ENCODE results near the gene ZNF678.
"Not testable (repeated sequence)": the region's sequence is repeated elsewhere in the genome, so short reads cannot be mapped to it uniquely, and the experiment has no call there.

DNA sequence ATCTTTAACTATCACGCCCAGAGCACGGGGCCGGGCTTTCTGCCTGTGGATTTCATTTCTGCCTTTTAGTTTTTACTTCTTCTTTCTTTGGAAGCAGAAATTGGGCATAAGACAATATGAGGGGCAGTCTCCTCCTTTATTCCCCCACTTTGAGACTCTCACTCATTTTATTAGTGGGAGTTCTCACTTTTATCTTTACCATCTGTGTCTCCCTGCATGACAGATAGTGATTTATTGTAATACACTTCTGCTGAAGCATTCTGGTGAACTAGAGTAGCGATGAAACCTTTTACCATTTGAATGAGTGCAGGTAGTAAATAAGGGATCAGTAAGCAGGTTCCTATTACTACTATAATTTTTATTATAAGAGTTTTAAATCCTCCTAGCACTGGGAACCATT, 26.4 kb downstream of the ZNF678 start:
- TF ChIP-seq KLF8 (tag by site-specific recombination; IDR thresholded peaks at IDR 0.05); FEZF1 (tag by site-specific recombination; IDR thresholded peaks at IDR 0.05); REPIN1 (tag by site-specific recombination; IDR thresholded peaks at IDR 0.05; ENCODE audit: low read depth); ZNF366 (tag by site-specific recombination; conservative IDR thresholded peaks at IDR 0.05); ZNF777 (tag by site-specific recombination; IDR thresholded peaks at IDR 0.05; ENCODE audit: borderline replicate concordance); YY1 (tag by site-specific recombination; IDR thresholded peaks at IDR 0.05); ZNF140 (tag by site-specific recombination; IDR thresholded peaks at IDR 0.05); ZNF211 (tag by site-specific recombination; IDR thresholded peaks at IDR 0.05; ENCODE audit: low read depth); ZNF600 (tag by site-specific recombination; IDR thresholded peaks at IDR 0.05); KLF16 (tag by site-specific recombination; IDR thresholded peaks at IDR 0.05): not testable (repeated sequence)
- TF ChIP-seq, protein P1, sequence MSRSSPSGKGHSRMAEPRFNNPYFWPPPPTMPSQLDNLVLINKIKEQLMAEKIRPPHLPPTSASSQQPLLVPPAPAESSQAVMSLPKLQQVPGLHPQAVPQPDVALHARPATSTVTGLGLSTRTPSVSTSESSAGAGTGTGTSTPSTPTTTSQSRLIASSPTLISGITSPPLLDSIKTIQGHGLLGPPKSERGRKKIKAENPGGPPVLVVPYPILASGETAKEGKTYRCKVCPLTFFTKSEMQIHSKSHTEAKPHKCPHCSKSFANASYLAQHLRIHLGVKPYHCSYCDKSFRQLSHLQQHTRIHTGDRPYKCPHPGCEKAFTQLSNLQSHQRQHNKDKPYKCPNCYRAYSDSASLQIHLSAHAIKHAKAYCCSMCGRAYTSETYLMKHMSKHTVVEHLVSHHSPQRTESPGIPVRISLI (tag by site-specific recombination; IDR thresholded peaks at IDR 0.05), result not testable (repeated sequence)
- TF ChIP-seq, protein P2, sequence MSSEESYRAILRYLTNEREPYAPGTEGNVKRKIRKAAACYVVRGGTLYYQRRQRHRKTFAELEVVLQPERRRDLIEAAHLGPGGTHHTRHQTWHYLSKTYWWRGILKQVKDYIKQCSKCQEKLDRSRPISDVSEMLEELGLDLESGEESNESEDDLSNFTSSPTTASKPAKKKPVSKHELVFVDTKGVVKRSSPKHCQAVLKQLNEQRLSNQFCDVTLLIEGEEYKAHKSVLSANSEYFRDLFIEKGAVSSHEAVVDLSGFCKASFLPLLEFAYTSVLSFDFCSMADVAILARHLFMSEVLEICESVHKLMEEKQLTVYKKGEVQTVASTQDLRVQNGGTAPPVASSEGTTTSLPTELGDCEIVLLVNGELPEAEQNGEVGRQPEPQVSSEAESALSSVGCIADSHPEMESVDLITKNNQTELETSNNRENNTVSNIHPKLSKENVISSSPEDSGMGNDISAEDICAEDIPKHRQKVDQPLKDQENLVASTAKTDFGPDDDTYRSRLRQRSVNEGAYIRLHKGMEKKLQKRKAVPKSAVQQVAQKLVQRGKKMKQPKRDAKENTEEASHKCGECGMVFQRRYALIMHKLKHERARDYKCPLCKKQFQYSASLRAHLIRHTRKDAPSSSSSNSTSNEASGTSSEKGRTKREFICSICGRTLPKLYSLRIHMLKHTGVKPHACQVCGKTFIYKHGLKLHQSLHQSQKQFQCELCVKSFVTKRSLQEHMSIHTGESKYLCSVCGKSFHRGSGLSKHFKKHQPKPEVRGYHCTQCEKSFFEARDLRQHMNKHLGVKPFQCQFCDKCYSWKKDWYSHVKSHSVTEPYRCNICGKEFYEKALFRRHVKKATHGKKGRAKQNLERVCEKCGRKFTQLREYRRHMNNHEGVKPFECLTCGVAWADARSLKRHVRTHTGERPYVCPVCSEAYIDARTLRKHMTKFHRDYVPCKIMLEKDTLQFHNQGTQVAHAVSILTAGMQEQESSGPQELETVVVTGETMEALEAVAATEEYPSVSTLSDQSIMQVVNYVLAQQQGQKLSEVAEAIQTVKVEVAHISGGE (tag by site-specific recombination; conservative IDR thresholded peaks at IDR 0.05; ENCODE audit: low read depth), result not testable (repeated sequence)
- TF ChIP-seq, protein P3, sequence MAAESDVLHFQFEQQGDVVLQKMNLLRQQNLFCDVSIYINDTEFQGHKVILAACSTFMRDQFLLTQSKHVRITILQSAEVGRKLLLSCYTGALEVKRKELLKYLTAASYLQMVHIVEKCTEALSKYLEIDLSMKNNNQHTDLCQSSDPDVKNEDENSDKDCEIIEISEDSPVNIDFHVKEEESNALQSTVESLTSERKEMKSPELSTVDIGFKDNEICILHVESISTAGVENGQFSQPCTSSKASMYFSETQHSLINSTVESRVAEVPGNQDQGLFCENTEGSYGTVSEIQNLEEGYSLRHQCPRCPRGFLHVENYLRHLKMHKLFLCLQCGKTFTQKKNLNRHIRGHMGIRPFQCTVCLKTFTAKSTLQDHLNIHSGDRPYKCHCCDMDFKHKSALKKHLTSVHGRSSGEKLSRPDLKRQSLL (tag by site-specific recombination; IDR thresholded peaks at IDR 0.05), result not testable (repeated sequence)
- TF ChIP-seq, protein P4, sequence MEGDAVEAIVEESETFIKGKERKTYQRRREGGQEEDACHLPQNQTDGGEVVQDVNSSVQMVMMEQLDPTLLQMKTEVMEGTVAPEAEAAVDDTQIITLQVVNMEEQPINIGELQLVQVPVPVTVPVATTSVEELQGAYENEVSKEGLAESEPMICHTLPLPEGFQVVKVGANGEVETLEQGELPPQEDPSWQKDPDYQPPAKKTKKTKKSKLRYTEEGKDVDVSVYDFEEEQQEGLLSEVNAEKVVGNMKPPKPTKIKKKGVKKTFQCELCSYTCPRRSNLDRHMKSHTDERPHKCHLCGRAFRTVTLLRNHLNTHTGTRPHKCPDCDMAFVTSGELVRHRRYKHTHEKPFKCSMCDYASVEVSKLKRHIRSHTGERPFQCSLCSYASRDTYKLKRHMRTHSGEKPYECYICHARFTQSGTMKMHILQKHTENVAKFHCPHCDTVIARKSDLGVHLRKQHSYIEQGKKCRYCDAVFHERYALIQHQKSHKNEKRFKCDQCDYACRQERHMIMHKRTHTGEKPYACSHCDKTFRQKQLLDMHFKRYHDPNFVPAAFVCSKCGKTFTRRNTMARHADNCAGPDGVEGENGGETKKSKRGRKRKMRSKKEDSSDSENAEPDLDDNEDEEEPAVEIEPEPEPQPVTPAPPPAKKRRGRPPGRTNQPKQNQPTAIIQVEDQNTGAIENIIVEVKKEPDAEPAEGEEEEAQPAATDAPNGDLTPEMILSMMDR (tag by site-specific recombination; IDR thresholded peaks at IDR 0.05), result not testable (repeated sequence)
